GM15510 (cell line): ENCODE data around the gene THSD4.

ENCODE experiments used
- POLR2A ChIP-seq: IDR thresholded peaks from 3 replicates; pipeline ENCODE4 v1.6.1; 2011; ENCODE audit warnings: borderline replicate concordance; ENCODE audit not compliant: insufficient read length; ENCODE audit errors: extremely low read depth

Gene THSD4

GRCh38 chr15:71373917-71374316 lies 258.6 kb downstream of the THSD4 start:
- TF ChIP-seq POLR2A, result no peak

GRCh38 chr15:71374607-71375352 lies 259.5 kb downstream of the THSD4 start:
- no peak for TF ChIP-seq POLR2A

GRCh38 chr15:71375934-71376333 lies 260.7 kb downstream of the THSD4 start:
- no peak for TF ChIP-seq POLR2A

GRCh38 chr15:71379893-71380292 lies 264.6 kb downstream of the THSD4 start:
- no peak for TF ChIP-seq POLR2A

- no peak for TF ChIP-seq POLR2A
Measured at GRCh38 chr15:71380345-71380744, 265.1 kb downstream of the THSD4 start.

GRCh38 chr15:71384501-71384900 lies 269.2 kb downstream of the THSD4 start:
- TF ChIP-seq POLR2A, result no peak

GRCh38 chr15:71385026-71385425 lies 269.8 kb downstream of the THSD4 start:
- TF ChIP-seq POLR2A, result no peak

- no peak for TF ChIP-seq POLR2A
Measured at GRCh38 chr15:71385457-71385856, 270.2 kb downstream of the THSD4 start.

GRCh38 chr15:71386005-71386404 lies 270.7 kb downstream of the THSD4 start:
- no peak for TF ChIP-seq POLR2A

GRCh38 chr15:71386448-71387236 lies 271.4 kb downstream of the THSD4 start:
- no peak for TF ChIP-seq POLR2A

GRCh38 chr15:71387810-71388209 lies 272.5 kb downstream of the THSD4 start:
- TF ChIP-seq POLR2A, result no peak

GRCh38 chr15:71390096-71390495 lies 274.8 kb downstream of the THSD4 start:
- TF ChIP-seq POLR2A, result no peak

GRCh38 chr15:71391421-71392088 lies 276.3 kb downstream of the THSD4 start:
- no peak for TF ChIP-seq POLR2A

- no peak for TF ChIP-seq POLR2A
Measured at GRCh38 chr15:71392861-71393283, 277.6 kb downstream of the THSD4 start.

- no peak for TF ChIP-seq POLR2A
Measured at GRCh38 chr15:71393383-71393782, 278.1 kb downstream of the THSD4 start.
